GM12878 (cell line): Measurements from ENCODE around the gene HAAO. TPM values are rescaled to one million over a fixed set of nuclear protein-coding genes. Genes with fewer than 3 reads are reported as not detected.

Source experiments
- ATAC-seq: fragments of 200-7000 bp; cut with Tn5 transposase; 3 replicates; pipeline ENCODE4 v1.9.1; 2020; ENCODE audit warnings: mild to moderate bottlenecking, moderate library complexity
- BruUV-seq: library from RNA; stranded (reverse); fragments of 400-500 nt; replicated peaks from 2 replicates; lab custom pipeline; 2021; lab: Mats Ljungman, UMichigan
- CTCF ChIA-PET: fragments of 300-600 bp; sonication (Branson Sonifier 250); formaldehyde crosslinking; extraction: SDS; loops from one replicate; lab custom pipeline; 2021; ENCODE audit warnings: inconsistent platforms; lab: Yijun Ruan, JAX
- POLR2A ChIA-PET: fragments of 350-600 bp; formaldehyde crosslinking; extraction: SDS; loops from one replicate; lab custom pipeline; 2021; ENCODE audit warnings: inconsistent platforms; lab: Charles Lee
- RAD21 ChIA-PET: fragments of 300-600 bp; sonication (Branson Sonifier 250); formaldehyde crosslinking; loops from one replicate; lab custom pipeline; 2023; ENCODE audit warnings: antibody characterized with exemption; ENCODE audit not compliant: unreplicated experiment; lab: Charles Lee
- SMC1A ChIA-PET: fragments of 300-600 bp; sonication (Branson Sonifier 250); formaldehyde crosslinking; loops from one replicate; lab custom pipeline; 2023; ENCODE audit not compliant: unreplicated experiment, uncharacterized antibody; lab: Charles Lee
- DNase-seq: peaks from one replicate; pipeline ENCODE4 v3.0.0-alpha.2; 2011; ENCODE audit warnings: low read depth, low spot score
- FAIRE-seq: peaks from 3 replicates; lab custom pipeline; 2011; peaks lifted over from hg19 to GRCh38; lab: Jason Lieb, UNC
- H2AFZ ChIP-seq: 2 replicates; pipeline ENCODE4 v1.6.0; 2011; ENCODE audit warnings: low read depth, low read length, control low read depth; ENCODE audit not compliant: control insufficient read depth
- H3K27ac ChIP-seq: 2 replicates; pipeline ENCODE4 v1.5.1; 2011; ENCODE audit warnings: control low read depth; ENCODE audit not compliant: control insufficient read depth, insufficient read depth
- H3K27me3 ChIP-seq, 2 experiments: replicated peaks in 1 of 2; 2 replicates each; pipeline versions ENCODE4 v1.6.0 to v1.6.1; 2011; ENCODE audit warnings: low read length in 1 of 2; ENCODE audit not compliant: control insufficient read depth in 2 of 2, insufficient read depth in 2 of 2
- H3K36me3 ChIP-seq, 2 experiments: 2 replicates each; pipeline ENCODE4 v1.5.1; 2011; ENCODE audit warnings: low read length in 1 of 2; ENCODE audit not compliant: control insufficient read depth in 2 of 2, insufficient read depth in 2 of 2
- H3K4me1 ChIP-seq: 2 replicates; pipeline ENCODE4 v1.6.1; 2011; ENCODE audit warnings: mild to moderate bottlenecking, low read length, moderate library complexity, mixed read lengths; ENCODE audit not compliant: control insufficient read depth, insufficient read depth
- H3K4me2 ChIP-seq: 2 replicates; pipeline ENCODE4 v1.6.0; 2011; ENCODE audit warnings: control low read depth; ENCODE audit not compliant: control insufficient read depth, insufficient read depth
- H3K4me3 ChIP-seq: fragments of 200-600 bp; sonication (generic); 2 replicates; pipeline ENCODE4 v1.5.1; 2016
- H3K79me2 ChIP-seq: 2 replicates; pipeline ENCODE4 v1.6.0; 2011; ENCODE audit warnings: low read length; ENCODE audit not compliant: control insufficient read depth, insufficient read depth
- H3K9ac ChIP-seq: 2 replicates; pipeline ENCODE4 v1.8.0; 2011; ENCODE audit warnings: low read length, control low read depth, mixed read lengths; ENCODE audit not compliant: control insufficient read depth, insufficient read depth
- H3K9me3 ChIP-seq: replicated peaks from 3 replicates; pipeline ENCODE4 v1.5.1; 2011; ENCODE audit warnings: mild to moderate bottlenecking, low read length; ENCODE audit not compliant: control insufficient read depth, insufficient read depth
- H4K20me1 ChIP-seq: 2 replicates; pipeline ENCODE4 v1.6.0; 2011; ENCODE audit not compliant: control insufficient read depth, insufficient read depth
- BCL11A ChIP-seq: IDR thresholded peaks from 2 replicates; pipeline ENCODE4 v1.6.1; 2011; ENCODE audit warnings: low read depth, low read length
- BRCA1 ChIP-seq: IDR thresholded peaks from 2 replicates; pipeline ENCODE4 v1.6.1; 2011; ENCODE audit warnings: low read depth, low read length, improper control_type of control experiment
- E2F8 ChIP-seq: fragments of 450-650 bp; IDR thresholded peaks from 2 replicates; pipeline ENCODE4 v1.6.1; 2018; ENCODE audit warnings: mild to moderate bottlenecking, low read depth, moderate library complexity; ENCODE audit not compliant: partially characterized antibody
- FOXK2 ChIP-seq: fragments of 450-650 bp; IDR thresholded peaks from 2 replicates; pipeline ENCODE4 v1.6.1; 2017; ENCODE audit warnings: mild to moderate bottlenecking, moderate library complexity
- KAT2A ChIP-seq: conservative IDR thresholded peaks from 2 replicates; pipeline ENCODE4 v1.6.1; 2011; ENCODE audit warnings: low read depth, low read length; ENCODE audit not compliant: control insufficient read depth
- MLLT1 ChIP-seq: fragments of 450-650 bp; IDR thresholded peaks from 2 replicates; pipeline ENCODE4 v1.6.1; 2016; ENCODE audit warnings: mild to moderate bottlenecking
- MYC ChIP-seq: IDR thresholded peaks from 2 replicates; pipeline ENCODE4 v1.6.1; 2011; ENCODE audit warnings: mild to moderate bottlenecking, low read length, moderate library complexity, inconsistent platforms; ENCODE audit not compliant: insufficient read depth, insufficient replicate concordance, insufficient read length, severe bottlenecking
- POLR2A ChIP-seq: IDR thresholded peaks from 2 replicates; pipeline ENCODE4 v1.6.1; 2011; ENCODE audit warnings: low read depth, mild to moderate bottlenecking, low read length
- RBBP5 ChIP-seq: fragments of 200-600 bp; sonication (generic); conservative IDR thresholded peaks from 2 replicates; pipeline ENCODE4 v1.6.1; 2016
- RUNX3 ChIP-seq: IDR thresholded peaks from 2 replicates; pipeline ENCODE4 v1.6.1; 2012; ENCODE audit warnings: low read length, inconsistent platforms
- WGBS: methylation state at CpG from one replicate; pipeline ENCODE4 v1.1.6; 2016; ENCODE audit warnings: low lambda C conversion rate; ENCODE audit not compliant: insufficient replicate concordance, insufficient coverage; ENCODE audit errors: missing lambda C conversion rate; 5-methylcytosine and 5-hydroxymethylcytosine counted together
- in situ Hi-C: fragments of 300-500 bp; cut with MboI; formaldehyde crosslinking; loops from 9 replicates; pipeline ENCODE4 v1.14.3; 2018; ENCODE audit warnings: mixed read lengths
- intact Hi-C: fragments of 100-400 bp; cut with micrococcal nuclease; formaldehyde crosslinking; loops from one replicate; pipeline ENCODE4 v1.14.2; 2022; ENCODE audit not compliant: unreplicated experiment
- polyA plus RNA-seq, 11 experiments: library from polyadenylated mRNA; depleted of rRNA in 4 of 11; unstranded in 6 of 11; stranded (reverse) in 5 of 11; fragments of >200 nt; fragmentation: Nextera tagmentation in 4 of 11; fragmentation: Illumina TruSeq in 1 of 11; extraction: Ambion mirVana in 4 of 11; extraction: Trizol in 1 of 11; gene quantifications; 1 replicate in 1 of 11; 2 replicates in 10 of 11; pipeline versions ENCODE4 v1.2.1 to v1.2.3, GENCODE V29; 2011 to 2016; ENCODE audit warnings: inconsistent platforms in 2 of 11, missing spikeins in 2 of 11, low read depth in 1 of 11
- total RNA-seq, 4 experiments: library from RNA; depleted of rRNA in 3 of 4; stranded (reverse); fragments of >200 nt in 3 of 4; fragmentation: Illumina TruSeq in 1 of 4; extraction: Trizol in 1 of 4; gene quantifications; 2 replicates each; pipeline versions ENCODE4 v1.2.1 to v1.2.3, GENCODE V29; 2013 to 2021

HAAO gene
- total and polyA plus RNA-seq, 10 of the 15 experiments (the other 5 are each of a cell fraction or from before 2014, with no cell fraction given): 4.3 to 58.7 (median 26.8) TPM

- POLR2A ChIA-PET: interaction anchor here (0.7 kb wide), 1 partner anchor 7 kb away, joined by 4 read pairs; no protein-coding TSS in a partner anchor
- BruUV-seq: no TSS peak
- H3K4me2 ChIP-seq: no peak overlapping the region
- H2AFZ ChIP-seq: no peak overlapping the region
- ATAC-seq: no peak
- no peak for TF ChIP-seq MYC
- TF ChIP-seq MLLT1: no peak
- no peak for TF ChIP-seq BRCA1
- TF ChIP-seq RUNX3: no peak
- no peak for TF ChIP-seq KAT2A
- TF ChIP-seq RBBP5: no peak
- TF ChIP-seq BCL11A: no peak
- no peak for TF ChIP-seq POLR2A
- TF ChIP-seq E2F8: no peak
- TF ChIP-seq FOXK2: no peak
- intact Hi-C loops: no loop called here
- H3K27me3 ChIP-seq: no peaks in the 10 kb centered on the region
- no peaks in the 10 kb centered on the region for H3K79me2 ChIP-seq
- in situ Hi-C loops: no loop called here
- no peak for DNase-seq
- no peak for FAIRE-seq
- CTCF ChIA-PET: interaction anchor here (0.6 to 1.1 kb wide), 3 partner anchors 10 to 317 kb away, joined by 3 read pairs; no protein-coding TSS in a partner anchor
- no peaks in the 10 kb centered on the region for H3K36me3 ChIP-seq
- peaks cover 5% of the 10 kb centered on the region for H3K4me1 ChIP-seq
- H3K9me3 ChIP-seq: peaks cover 1% of the 10 kb centered on the region; the same call in 2 of the 3 replicates
- SMC1A ChIA-PET: interaction anchor here (0.6 kb wide), 1 partner anchor 220 kb away, joined by 3 read pairs; no protein-coding TSS in a partner anchor
- H3K27ac ChIP-seq: no peak overlapping the region
- WGBS: 70% methylated on average over 3 of the region's 3 CpGs
- H3K4me3 ChIP-seq: no peak overlapping the region; the same call in 1 of the 2 replicates
- RAD21 ChIA-PET: interaction anchor here (0.7 kb wide), 1 partner anchor 106 kb away, joined by 3 read pairs; no protein-coding TSS in a partner anchor
- H4K20me1 ChIP-seq: no peaks in the 10 kb centered on the region
- H3K9ac ChIP-seq: no peak overlapping the region
Measured at GRCh38 chr2:42777883-42778805, 14.2 kb downstream of the HAAO start.
